Measurements from ENCODE around the gene PEF1.

- TF ChIP-seq POLR2A (IDR thresholded peaks at IDR 0.05; ENCODE audit: low read depth, low read length) (no peak), POLR2AphosphoS5 (IDR thresholded peaks at IDR 0.05; ENCODE audit: low read depth, low read length) (no peak)
These were observed 41.1 kb upstream of the PEF1 start for GRCh38 chr1:31685795-31686194.

All from GM12892 (cell line).